Myometrial cell (primary cell): ENCODE data around the gene CCDC39. TPM values are rescaled to one million over a fixed set of nuclear protein-coding genes. Genes with fewer than 3 reads are reported as not detected.

Source experiments
- total RNA-seq: library from RNA; depleted of rRNA; stranded (reverse); fragments of >200 nt; gene quantifications from 2 replicates; pipeline ENCODE4 v1.2.3, GENCODE V29; 2015

CCDC39 gene
- total RNA-seq, result not detected in 2 replicates

GRCh38 chr3:180679178-180680096 is at the start of gene CCDC39:
TSS of gene CCDC39 (minus strand) at chr3:180679489. CDS start at chr3:180679380, 109 bp downstream.

GRCh38 chr3:180601688-180602666 is 77.3 kb downstream of the CCDC39 start, which contains the start of gene TTC14:
TSS of gene TTC14 (plus strand) at chr3:180602163. CDS start at chr3:180602262, 99 bp downstream.

Other genes starting within 250 kb of the CCDC39 start
- gene TTC14, start 77.3 kb downstream of the CCDC39 start, total RNA-seq, result 15.3 and 21.3 TPM in 2 replicates
- gene FXR1, start 233.2 kb upstream of the CCDC39 start, total RNA-seq, result 102 and 118 TPM in 2 replicates